Measurements from ENCODE around the gene AGBL5. TPM values are rescaled to one million over a fixed set of nuclear protein-coding genes. Genes with fewer than 3 reads are reported as not detected.
A peak's percentile ranks its signal among the peaks of the same experiment; 100 is the strongest.
"Not testable (repeated sequence)": the region's sequence is repeated elsewhere in the genome, so short reads cannot be mapped to it uniquely, and the experiment has no call there.

AGBL5 gene
- total and polyA plus RNA-seq, 4 donors = 11.5 to 16.7 (median 14.6) TPM

GRCh38 chr2:27100036-27100435 lies 48.6 kb downstream of the AGBL5 start:
- WGBS, 2 donors = 83% methylated on average over 10 of the region's 10 CpGs
- H3K4me1 ChIP-seq (ENCODE audit: control insufficient read depth in 1 of 2, insufficient read depth in 2 of 2, low read length in 2 of 2) = no peaks in the 10 kb centered on the region
- H3K36me3 ChIP-seq (ENCODE audit: control insufficient read depth in 1 of 2, insufficient read depth in 2 of 2, low read length in 1 of 2) = no peaks in the 10 kb centered on the region
- DNase-seq = no peak
- intact Hi-C loops (cut with DNase I) = no loop called here
- no peaks in the 10 kb centered on the region for H3K27me3 ChIP-seq (ENCODE audit: control insufficient read depth in 1 of 2, insufficient read depth in 2 of 2, low read length in 1 of 2)
- no peak overlapping the region for H3K4me3 ChIP-seq (ENCODE audit: low read length in 2 of 2)
- no peaks in the 10 kb centered on the region for H3K9me3 ChIP-seq (ENCODE audit: control insufficient read depth, low read length)
- no peak for ATAC-seq (ENCODE audit: low FRiP score)
- no peak overlapping the region for H3K27ac ChIP-seq (ENCODE audit: low read depth in 1 of 2, low read length in 2 of 2)

- ATAC-seq (ENCODE audit: low FRiP score) (no peak), DNase-seq (no peak)
- 75 to 76% methylated on average over 5 of the region's 5 CpGs for WGBS, 2 donors
- no peak overlapping the region for H3K27ac ChIP-seq (ENCODE audit: low read depth in 1 of 2, low read length in 2 of 2)
- H3K4me1 ChIP-seq (ENCODE audit: control insufficient read depth in 1 of 2, insufficient read depth in 2 of 2, low read length in 2 of 2) = no peaks in the 10 kb centered on the region
- intact Hi-C loops (cut with DNase I) = loop anchor here in 1 of 2 donors (2.0 kb wide), 1 partner anchor 178 kb away; no protein-coding TSS in a partner anchor
- no peaks in the 10 kb centered on the region for H3K9me3 ChIP-seq (ENCODE audit: control insufficient read depth, low read length)
- no peaks in the 10 kb centered on the region for H3K27me3 ChIP-seq (ENCODE audit: control insufficient read depth in 1 of 2, insufficient read depth in 2 of 2, low read length in 1 of 2)
- no peaks in the 10 kb centered on the region for H3K36me3 ChIP-seq (ENCODE audit: control insufficient read depth in 1 of 2, insufficient read depth in 2 of 2, low read length in 1 of 2)
- H3K4me3 ChIP-seq (ENCODE audit: low read length in 2 of 2) = no peak overlapping the region
Measured at GRCh38 chr2:27102329-27102728, 50.9 kb downstream of the AGBL5 start.

- WGBS, 2 donors = 52 to 63% methylated on average over 3 of the region's 3 CpGs
- Histone ChIP-seq H3K4me1 (ENCODE audit: control insufficient read depth in 1 of 2, insufficient read depth in 2 of 2, low read length in 2 of 2) (no peaks in the 10 kb centered on the region), H3K27ac (ENCODE audit: low read depth in 1 of 2, low read length in 2 of 2) (no peak overlapping the region), H3K9me3 (ENCODE audit: control insufficient read depth, low read length) (no peaks in the 10 kb centered on the region), H3K4me3 (ENCODE audit: low read length in 2 of 2) (no peak overlapping the region), H3K27me3 (ENCODE audit: control insufficient read depth in 1 of 2, insufficient read depth in 2 of 2, low read length in 1 of 2) (no peaks in the 10 kb centered on the region), H3K36me3 (ENCODE audit: control insufficient read depth in 1 of 2, insufficient read depth in 2 of 2, low read length in 1 of 2) (no peaks in the 10 kb centered on the region)
- ATAC-seq (ENCODE audit: low FRiP score) (no peak), DNase-seq (no peak)
- intact Hi-C loops (cut with DNase I) = no loop called here
Measured at GRCh38 chr2:27105981-27106380, 54.5 kb downstream of the AGBL5 start.

GRCh38 chr2:27108221-27108620 lies 56.8 kb downstream of the AGBL5 start:
- DNase-seq (no peak), ATAC-seq (ENCODE audit: low FRiP score) (no peak)
- WGBS, 2 donors = 74 to 78% methylated on average over 2 of the region's 2 CpGs
- H3K36me3 ChIP-seq (ENCODE audit: control insufficient read depth in 1 of 2, insufficient read depth in 2 of 2, low read length in 1 of 2) = no peaks in the 10 kb centered on the region
- H3K9me3 ChIP-seq (ENCODE audit: control insufficient read depth, low read length) = no peaks in the 10 kb centered on the region
- no peak overlapping the region for H3K27ac ChIP-seq (ENCODE audit: low read depth in 1 of 2, low read length in 2 of 2)
- H3K4me1 ChIP-seq (ENCODE audit: control insufficient read depth in 1 of 2, insufficient read depth in 2 of 2, low read length in 2 of 2) = no peaks in the 10 kb centered on the region
- no peak overlapping the region for H3K4me3 ChIP-seq (ENCODE audit: low read length in 2 of 2)
- intact Hi-C loops (cut with DNase I) = no loop called here
- no peaks in the 10 kb centered on the region for H3K27me3 ChIP-seq (ENCODE audit: control insufficient read depth in 1 of 2, insufficient read depth in 2 of 2, low read length in 1 of 2)

GRCh38 chr2:27109083-27109482 lies 57.6 kb downstream of the AGBL5 start:
- intact Hi-C loops (cut with DNase I) = no loop called here
- WGBS, 2 donors = 91 to 95% methylated on average over 3 of the region's 3 CpGs
- no peak overlapping the region for H3K27ac ChIP-seq (ENCODE audit: low read depth in 1 of 2, low read length in 2 of 2)

GRCh38 chr2:27110603-27111352 lies 59.3 kb downstream of the AGBL5 start:
- DNase-seq; intact Hi-C loops (cut with DNase I); H3K4me1 ChIP-seq (ENCODE audit: control insufficient read depth in 1 of 2, insufficient read depth in 2 of 2, low read length in 2 of 2); H3K36me3 ChIP-seq (ENCODE audit: control insufficient read depth in 1 of 2, insufficient read depth in 2 of 2, low read length in 1 of 2); H3K9me3 ChIP-seq (ENCODE audit: control insufficient read depth, low read length); H3K27me3 ChIP-seq (ENCODE audit: control insufficient read depth in 1 of 2, insufficient read depth in 2 of 2, low read length in 1 of 2); ATAC-seq (ENCODE audit: low FRiP score); H3K27ac ChIP-seq (ENCODE audit: low read depth in 1 of 2, low read length in 2 of 2); H3K4me3 ChIP-seq (ENCODE audit: low read length in 2 of 2): not testable (repeated sequence)
- WGBS, 2 donors = 76 to 84% methylated on average over 24 of the region's 24 CpGs

More at GRCh38 chr2:27109083-27109482, 57.6 kb downstream of the AGBL5 start:
- no peak for DNase-seq
- Histone ChIP-seq H3K4me1 (ENCODE audit: control insufficient read depth in 1 of 2, insufficient read depth in 2 of 2, low read length in 2 of 2) (no peaks in the 10 kb centered on the region), H3K36me3 (ENCODE audit: control insufficient read depth in 1 of 2, insufficient read depth in 2 of 2, low read length in 1 of 2) (no peaks in the 10 kb centered on the region), H3K4me3 (ENCODE audit: low read length in 2 of 2) (no peak overlapping the region), H3K9me3 (ENCODE audit: control insufficient read depth, low read length) (no peaks in the 10 kb centered on the region), H3K27me3 (ENCODE audit: control insufficient read depth in 1 of 2, insufficient read depth in 2 of 2, low read length in 1 of 2) (no peaks in the 10 kb centered on the region)
- ATAC-seq (ENCODE audit: low FRiP score) = no peak

- H3K4me1 ChIP-seq (ENCODE audit: control insufficient read depth in 1 of 2, insufficient read depth in 2 of 2, low read length in 2 of 2); ATAC-seq (ENCODE audit: low FRiP score); H3K27ac ChIP-seq (ENCODE audit: low read depth in 1 of 2, low read length in 2 of 2); H3K9me3 ChIP-seq (ENCODE audit: control insufficient read depth, low read length); H3K36me3 ChIP-seq (ENCODE audit: control insufficient read depth in 1 of 2, insufficient read depth in 2 of 2, low read length in 1 of 2); H3K27me3 ChIP-seq (ENCODE audit: control insufficient read depth in 1 of 2, insufficient read depth in 2 of 2, low read length in 1 of 2); H3K4me3 ChIP-seq (ENCODE audit: low read length in 2 of 2); intact Hi-C loops (cut with DNase I): not testable (repeated sequence)
- DNase-seq = peak in 1 of 2 donors; percentile 21
- 90 to 92% methylated on average over 47 to 49 of the region's 49 CpGs for WGBS, 2 donors
Measured at GRCh38 chr2:27111392-27112078, 60.1 kb downstream of the AGBL5 start.

GRCh38 chr2:27115519-27115918 lies 64.1 kb downstream of the AGBL5 start:
- Histone ChIP-seq H3K4me1 (ENCODE audit: control insufficient read depth in 1 of 2, insufficient read depth in 2 of 2, low read length in 2 of 2) (no peaks in the 10 kb centered on the region), H3K27me3 (ENCODE audit: control insufficient read depth in 1 of 2, insufficient read depth in 2 of 2, low read length in 1 of 2) (no peaks in the 10 kb centered on the region), H3K4me3 (ENCODE audit: low read length in 2 of 2) (no peak overlapping the region), H3K9me3 (ENCODE audit: control insufficient read depth, low read length) (no peaks in the 10 kb centered on the region), H3K36me3 (ENCODE audit: control insufficient read depth in 1 of 2, insufficient read depth in 2 of 2, low read length in 1 of 2) (no peaks in the 10 kb centered on the region), H3K27ac (ENCODE audit: low read depth in 1 of 2, low read length in 2 of 2) (no peak overlapping the region)
- 68 to 76% methylated on average over 2 of the region's 2 CpGs for WGBS, 2 donors
- intact Hi-C loops (cut with DNase I) = no loop called here
- ATAC-seq (ENCODE audit: low FRiP score) (no peak), DNase-seq (no peak)

Data from aorta (tissue), 5 donors.